PC-3 (cell line): ENCODE results near the gene C11orf68.

Experiments used
- CTCF ChIP-seq: fragments of 300-600 bp; sonication (generic); conservative IDR thresholded peaks from 2 replicates; pipeline ENCODE4 v1.5.1; 2017; ENCODE audit warnings: antibody characterized with exemption, low read depth, mild to moderate bottlenecking, low read length
- EZH2 ChIP-seq: fragments of 300-600 bp; sonication (generic); IDR thresholded peaks from one replicate; pipeline ENCODE4 v1.6.1; 2017; ENCODE audit warnings: antibody characterized with exemption, mild to moderate bottlenecking, low read length; ENCODE audit not compliant: unreplicated experiment

GRCh38 chr11:65912845-65913244, 6.0 kb downstream of the C11orf68 start:
- TF ChIP-seq CTCF (no peak), EZH2 (no peak)
